ENCODE data around the gene ERN2. TPM values are rescaled to one million over a fixed set of nuclear protein-coding genes. Genes with fewer than 3 reads are reported as not detected.

The ERN2 gene
- total RNA-seq, 1 experiment from 2014 or later = not detected

- DNase-seq (ENCODE audit: low read depth) = no peak
Observed at GRCh38 chr16:23687034-23687808, 25.8 kb downstream of the ERN2 start.

GRCh38 chr16:23683487-23683886, 29.5 kb downstream of the ERN2 start:
- no peak for DNase-seq (ENCODE audit: low read depth)

GRCh38 chr16:23682181-23682580, 30.8 kb downstream of the ERN2 start:
- DNase-seq (ENCODE audit: low read depth) = no peak

GRCh38 chr16:23679986-23680336, 33.1 kb downstream of the ERN2 start:
- DNase-seq (ENCODE audit: low read depth) = no peak

- peak; percentile 67 for DNase-seq (ENCODE audit: low read depth)
Observed at GRCh38 chr16:23679274-23679985, 33.6 kb downstream of the ERN2 start.

- DNase-seq (ENCODE audit: low read depth) = peak; percentile 89
Observed at GRCh38 chr16:23678430-23679273, 34.4 kb downstream of the ERN2 start, which contains the start of gene PLK1. PLK1 (plus strand) TSS chr16:23678889; CDS start chr16:23678933, 44 bp downstream.

GRCh38 chr16:23676924-23677480, 36.0 kb downstream of the ERN2 start:
- DNase-seq (ENCODE audit: low read depth) = no peak

- DNase-seq (ENCODE audit: low read depth) = no peak
Observed at GRCh38 chr16:23673971-23674614, 38.9 kb downstream of the ERN2 start.

GRCh38 chr16:23670137-23670776, 42.8 kb downstream of the ERN2 start:
- DNase-seq (ENCODE audit: low read depth) = peak; percentile 88

GRCh38 chr16:23668873-23669272, 44.1 kb downstream of the ERN2 start:
- DNase-seq (ENCODE audit: low read depth) = peak; percentile 14

GRCh38 chr16:23668225-23668624, 44.8 kb downstream of the ERN2 start:
- DNase-seq (ENCODE audit: low read depth) = peak; percentile 9

GRCh38 chr16:23667355-23667659, 45.7 kb downstream of the ERN2 start:
- no peak for DNase-seq (ENCODE audit: low read depth)

GRCh38 chr16:23666571-23667354, 46.3 kb downstream of the ERN2 start:
- no peak for DNase-seq (ENCODE audit: low read depth)

GRCh38 chr16:23663918-23664317, 49.1 kb downstream of the ERN2 start:
- no peak for DNase-seq (ENCODE audit: low read depth)

GRCh38 chr16:23651943-23652468, 61.0 kb downstream of the ERN2 start:
- no peak for DNase-seq (ENCODE audit: low read depth)

- peak; percentile 36 for DNase-seq (ENCODE audit: low read depth)
Observed at GRCh38 chr16:23650674-23651416, 62.2 kb downstream of the ERN2 start.

GRCh38 chr16:23642246-23642774, 70.7 kb downstream of the ERN2 start:
- DNase-seq (ENCODE audit: low read depth) = no peak

- DNase-seq (ENCODE audit: low read depth) = peak; percentile 95
Observed at GRCh38 chr16:23640931-23641765, 71.9 kb downstream of the ERN2 start, which contains the start of the genes DCTN5 and PALB2. DCTN5 (plus strand) TSS chr16:23641466; CDS start chr16:23641543, 77 bp downstream. PALB2 (minus strand) TSS chr16:23641310; CDS start chr16:23641157, 153 bp downstream.
